HEK293 (cell line): Measurements from ENCODE around the gene DPP6.

ENCODE experiments used
- CTCF ChIA-PET: fragments of 350-600 bp; formaldehyde crosslinking; extraction: SDS; loops from one replicate; lab custom pipeline; 2021; ENCODE audit warnings: antibody characterized with exemption; lab: Yijun Ruan, JAX
- POLR2A ChIA-PET: fragments of 300-600 bp; formaldehyde crosslinking; extraction: SDS; loops from one replicate; lab custom pipeline; 2020; ENCODE audit warnings: antibody characterized with exemption, inconsistent platforms; lab: Yijun Ruan, JAX
- H3K27ac ChIP-seq: fragments of 200-500 bp; sonication (Bioruptor generic); 2 replicates; pipeline ENCODE4 v1.5.1; 2014; ENCODE audit warnings: low read depth, low read length, control low read depth, inconsistent platforms; ENCODE audit errors: extremely low read depth
- H3K36me3 ChIP-seq, 2 experiments: fragments of 200-500 bp in 1 of 2; sonication (Bioruptor generic) in 1 of 2; 1 replicate in 1 of 2; 2 replicates in 1 of 2; pipeline ENCODE4 v1.5.1; 2014 to 2017; ENCODE audit warnings: inconsistent platforms in 2 of 2, low read length in 2 of 2; ENCODE audit not compliant: control insufficient read depth in 2 of 2, insufficient read depth in 1 of 2
- H3K4me1 ChIP-seq: fragments of 200-500 bp; sonication (Bioruptor generic); 2 replicates; pipeline ENCODE4 v1.5.1; 2014; ENCODE audit warnings: mild to moderate bottlenecking, low read length, inconsistent platforms; ENCODE audit not compliant: control insufficient read depth, insufficient read depth
- H3K4me3 ChIP-seq: 2 replicates; pipeline ENCODE4 v1.5.1; 2011; ENCODE audit warnings: low read depth, mild to moderate bottlenecking, control low read depth, low read length, moderate library complexity
- H3K9me3 ChIP-seq: fragments of 200-500 bp; sonication (Bioruptor generic); 2 replicates; pipeline ENCODE4 v1.5.1; 2014; ENCODE audit warnings: low read depth, low read length, inconsistent platforms; ENCODE audit not compliant: control insufficient read depth, insufficient read depth
- OSR2 ChIP-seq: fragments of 450-650 bp; formaldehyde crosslinking; IDR thresholded peaks from 2 replicates; pipeline ENCODE4 v1.5.1; 2016; ENCODE audit warnings: missing biosample characterization, missing genetic modification characterization
- TRIM28 ChIP-seq: IDR thresholded peaks from 2 replicates; pipeline ENCODE4 v1.6.1; 2011; ENCODE audit warnings: low read length, control low read depth, borderline replicate concordance
- WT1 ChIP-seq: fragments of 450-650 bp; formaldehyde crosslinking; IDR thresholded peaks from 2 replicates; pipeline ENCODE4 v1.5.1; 2016; ENCODE audit warnings: missing biosample characterization, missing genetic modification characterization
- ZFP69B ChIP-seq: fragments of 450-650 bp; formaldehyde crosslinking; IDR thresholded peaks from 2 replicates; pipeline ENCODE4 v1.5.1; 2016; ENCODE audit warnings: missing biosample characterization, missing genetic modification characterization
- ZNF133 ChIP-seq: fragments of 450-650 bp; formaldehyde crosslinking; IDR thresholded peaks from 2 replicates; pipeline ENCODE4 v1.5.1; 2016; ENCODE audit warnings: missing biosample characterization, missing genetic modification characterization
- ZNF24 ChIP-seq: fragments of 450-650 bp; formaldehyde crosslinking; IDR thresholded peaks from 2 replicates; pipeline ENCODE4 v1.5.1; 2016; ENCODE audit warnings: missing biosample characterization, missing genetic modification characterization
- ZNF274 ChIP-seq, 2 experiments: fragments of 200-500 bp in 1 of 2; fragments of 450-650 bp in 1 of 2; sonication (Bioruptor generic) in 1 of 2; formaldehyde crosslinking in 1 of 2; IDR thresholded peaks; 2 replicates each; pipeline versions ENCODE4 v1.5.1 to v1.6.1; 2014 to 2016; ENCODE audit warnings: borderline replicate concordance in 1 of 2, inconsistent platforms in 1 of 2, low read length in 1 of 2, missing biosample characterization in 1 of 2, missing genetic modification characterization in 1 of 2
- ZNF335 ChIP-seq: fragments of 450-650 bp; formaldehyde crosslinking; conservative IDR thresholded peaks from 2 replicates; pipeline ENCODE4 v1.5.1; 2016; ENCODE audit warnings: missing biosample characterization, missing genetic modification characterization
- ZNF48 ChIP-seq: fragments of 450-650 bp; formaldehyde crosslinking; IDR thresholded peaks from 2 replicates; pipeline ENCODE4 v1.5.1; 2016; ENCODE audit warnings: missing biosample characterization, missing genetic modification characterization
- ZNF510 ChIP-seq: fragments of 450-650 bp; formaldehyde crosslinking; IDR thresholded peaks from 2 replicates; pipeline ENCODE4 v1.5.1; 2018; ENCODE audit warnings: mild to moderate bottlenecking, missing genetic modification characterization, missing biosample characterization; ENCODE audit not compliant: insufficient replicate concordance
- ZSCAN16 ChIP-seq: fragments of 450-650 bp; formaldehyde crosslinking; IDR thresholded peaks from 2 replicates; pipeline ENCODE4 v1.5.1; 2016; ENCODE audit warnings: missing biosample characterization, missing genetic modification characterization
- TF ChIP-seq, protein P1 (sequence below): fragments of 450-650 bp; formaldehyde crosslinking; IDR thresholded peaks from 2 replicates; pipeline ENCODE4 v1.5.1; 2016; ENCODE audit warnings: missing biosample characterization, missing genetic modification characterization
- TF ChIP-seq, protein P2 (sequence below): fragments of 450-650 bp; formaldehyde crosslinking; IDR thresholded peaks from 2 replicates; pipeline ENCODE4 v1.5.1; 2016; ENCODE audit warnings: missing biosample characterization, missing genetic modification characterization
- TF ChIP-seq, protein P3 (sequence below): fragments of 450-650 bp; formaldehyde crosslinking; IDR thresholded peaks from 2 replicates; pipeline ENCODE4 v1.5.1; 2016; ENCODE audit warnings: missing biosample characterization, missing genetic modification characterization
- TF ChIP-seq, protein P4 (sequence below): fragments of 450-650 bp; formaldehyde crosslinking; IDR thresholded peaks from 2 replicates; pipeline ENCODE4 v1.5.1; 2016; ENCODE audit warnings: missing biosample characterization, missing genetic modification characterization, low read depth
- TF ChIP-seq, protein P5 (sequence below): fragments of 450-650 bp; formaldehyde crosslinking; IDR thresholded peaks from 2 replicates; pipeline ENCODE4; 2016; ENCODE audit warnings: missing biosample characterization, missing genetic modification characterization
- TF ChIP-seq, protein P6 (sequence below): fragments of 450-650 bp; formaldehyde crosslinking; IDR thresholded peaks from 2 replicates; pipeline ENCODE4 v1.5.1; 2016; ENCODE audit warnings: missing biosample characterization, missing genetic modification characterization

DPP6 gene

DNA sequence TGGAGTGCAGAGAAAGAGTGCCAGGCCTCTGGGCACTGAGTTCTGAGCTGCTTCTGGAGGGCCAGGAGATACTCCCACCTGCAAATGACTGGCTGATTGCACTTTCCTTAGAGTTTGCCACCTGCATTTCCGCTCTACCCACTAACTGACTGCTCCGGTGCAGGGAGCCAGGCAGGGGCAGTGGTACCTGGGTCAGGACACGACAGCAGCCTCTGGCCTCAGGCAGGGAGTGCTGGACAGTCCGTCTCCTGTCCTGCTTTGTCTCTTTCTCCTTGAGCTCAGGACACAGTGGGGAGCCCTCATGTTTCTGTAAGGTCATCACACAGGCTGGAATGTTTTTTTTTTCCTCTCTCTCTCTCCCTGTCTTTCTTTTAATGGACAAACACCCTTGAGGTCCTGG, 252.0 kb downstream of the DPP6 start:
- CTCF ChIA-PET, result no interaction called here
- POLR2A ChIA-PET, result no interaction called here

More for the DNA sequence above, 252.0 kb downstream of the DPP6 start:
- H3K4me3 ChIP-seq, result no peak overlapping the region
- no peaks in the 10 kb centered on the region for H3K4me1 ChIP-seq
- no peak overlapping the region for H3K27ac ChIP-seq
- no peak for TF ChIP-seq ZNF24 (tag by site-specific recombination)
- no peak for TF ChIP-seq ZSCAN16
- no peak for TF ChIP-seq WT1 (tag by site-specific recombination)
- TF ChIP-seq TRIM28, result no peak
- TF ChIP-seq, protein P1, sequence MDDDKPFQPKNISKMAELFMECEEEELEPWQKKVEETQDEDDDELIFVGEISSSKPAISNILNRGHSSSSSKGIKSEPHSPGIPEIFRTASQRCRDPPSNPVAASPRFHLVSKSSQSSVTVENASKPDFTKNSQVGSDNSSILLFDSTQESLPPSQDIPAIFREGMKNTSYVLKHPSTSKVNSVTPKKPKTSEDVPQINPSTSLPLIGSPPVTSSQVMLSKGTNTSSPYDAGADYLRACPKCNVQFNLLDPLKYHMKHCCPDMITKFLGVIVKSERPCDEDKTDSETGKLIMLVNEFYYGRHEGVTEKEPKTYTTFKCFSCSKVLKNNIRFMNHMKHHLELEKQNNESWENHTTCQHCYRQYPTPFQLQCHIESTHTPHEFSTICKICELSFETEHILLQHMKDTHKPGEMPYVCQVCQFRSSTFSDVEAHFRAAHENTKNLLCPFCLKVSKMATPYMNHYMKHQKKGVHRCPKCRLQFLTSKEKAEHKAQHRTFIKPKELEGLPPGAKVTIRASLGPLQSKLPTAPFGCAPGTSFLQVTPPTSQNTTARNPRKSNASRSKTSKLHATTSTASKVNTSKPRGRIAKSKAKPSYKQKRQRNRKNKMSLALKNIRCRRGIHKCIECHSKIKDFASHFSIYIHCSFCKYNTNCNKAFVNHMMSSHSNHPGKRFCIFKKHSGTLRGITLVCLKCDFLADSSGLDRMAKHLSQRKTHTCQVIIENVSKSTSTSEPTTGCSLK, result no peak
- TF ChIP-seq, protein P2, sequence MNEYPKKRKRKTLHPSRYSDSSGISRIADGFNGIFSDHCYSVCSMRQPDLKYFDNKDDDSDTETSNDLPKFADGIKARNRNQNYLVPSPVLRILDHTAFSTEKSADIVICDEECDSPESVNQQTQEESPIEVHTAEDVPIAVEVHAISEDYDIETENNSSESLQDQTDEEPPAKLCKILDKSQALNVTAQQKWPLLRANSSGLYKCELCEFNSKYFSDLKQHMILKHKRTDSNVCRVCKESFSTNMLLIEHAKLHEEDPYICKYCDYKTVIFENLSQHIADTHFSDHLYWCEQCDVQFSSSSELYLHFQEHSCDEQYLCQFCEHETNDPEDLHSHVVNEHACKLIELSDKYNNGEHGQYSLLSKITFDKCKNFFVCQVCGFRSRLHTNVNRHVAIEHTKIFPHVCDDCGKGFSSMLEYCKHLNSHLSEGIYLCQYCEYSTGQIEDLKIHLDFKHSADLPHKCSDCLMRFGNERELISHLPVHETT (tag by site-specific recombination), result no peak
- TF ChIP-seq ZNF274 (IDR thresholded peaks at IDR 0.05; ENCODE audit: low read length), result no peak
- no peak for TF ChIP-seq ZNF274 (tag by site-specific recombination; IDR thresholded peaks at IDR 0.05; ENCODE audit: borderline replicate concordance)
- TF ChIP-seq, protein P3, sequence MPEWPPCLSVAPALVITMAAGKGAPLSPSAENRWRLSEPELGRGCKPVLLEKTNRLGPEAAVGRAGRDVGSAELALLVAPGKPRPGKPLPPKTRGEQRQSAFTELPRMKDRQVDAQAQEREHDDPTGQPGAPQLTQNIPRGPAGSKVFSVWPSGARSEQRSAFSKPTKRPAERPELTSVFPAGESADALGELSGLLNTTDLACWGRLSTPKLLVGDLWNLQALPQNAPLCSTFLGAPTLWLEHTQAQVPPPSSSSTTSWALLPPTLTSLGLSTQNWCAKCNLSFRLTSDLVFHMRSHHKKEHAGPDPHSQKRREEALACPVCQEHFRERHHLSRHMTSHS (tag by site-specific recombination), result no peak
- no peak for TF ChIP-seq ZNF133 (tag by site-specific recombination)
- TF ChIP-seq ZFP69B (tag by site-specific recombination), result no peak
- TF ChIP-seq ZNF510, result no peak
- no peak for TF ChIP-seq ZNF335 (tag by site-specific recombination)
- TF ChIP-seq, protein P4, sequence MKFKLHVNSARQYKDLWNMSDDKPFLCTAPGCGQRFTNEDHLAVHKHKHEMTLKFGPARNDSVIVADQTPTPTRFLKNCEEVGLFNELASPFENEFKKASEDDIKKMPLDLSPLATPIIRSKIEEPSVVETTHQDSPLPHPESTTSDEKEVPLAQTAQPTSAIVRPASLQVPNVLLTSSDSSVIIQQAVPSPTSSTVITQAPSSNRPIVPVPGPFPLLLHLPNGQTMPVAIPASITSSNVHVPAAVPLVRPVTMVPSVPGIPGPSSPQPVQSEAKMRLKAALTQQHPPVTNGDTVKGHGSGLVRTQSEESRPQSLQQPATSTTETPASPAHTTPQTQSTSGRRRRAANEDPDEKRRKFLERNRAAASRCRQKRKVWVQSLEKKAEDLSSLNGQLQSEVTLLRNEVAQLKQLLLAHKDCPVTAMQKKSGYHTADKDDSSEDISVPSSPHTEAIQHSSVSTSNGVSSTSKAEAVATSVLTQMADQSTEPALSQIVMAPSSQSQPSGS (tag by site-specific recombination), result no peak
- TF ChIP-seq OSR2 (tag by site-specific recombination), result no peak
- TF ChIP-seq ZNF48 (tag by site-specific recombination), result no peak
- TF ChIP-seq, protein P5, sequence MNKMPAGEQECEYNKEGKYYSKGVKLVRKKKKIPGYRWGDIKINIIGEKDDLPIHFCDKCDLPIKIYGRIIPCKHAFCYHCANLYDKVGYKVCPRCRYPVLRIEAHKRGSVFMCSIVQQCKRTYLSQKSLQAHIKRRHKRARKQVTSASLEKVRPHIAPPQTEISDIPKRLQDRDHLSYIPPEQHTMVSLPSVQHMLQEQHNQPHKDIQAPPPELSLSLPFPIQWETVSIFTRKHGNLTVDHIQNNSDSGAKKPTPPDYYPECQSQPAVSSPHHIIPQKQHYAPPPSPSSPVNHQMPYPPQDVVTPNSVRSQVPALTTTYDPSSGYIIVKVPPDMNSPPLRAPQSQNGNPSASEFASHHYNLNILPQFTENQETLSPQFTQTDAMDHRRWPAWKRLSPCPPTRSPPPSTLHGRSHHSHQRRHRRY (tag by site-specific recombination), result no peak
- TF ChIP-seq, protein P6, sequence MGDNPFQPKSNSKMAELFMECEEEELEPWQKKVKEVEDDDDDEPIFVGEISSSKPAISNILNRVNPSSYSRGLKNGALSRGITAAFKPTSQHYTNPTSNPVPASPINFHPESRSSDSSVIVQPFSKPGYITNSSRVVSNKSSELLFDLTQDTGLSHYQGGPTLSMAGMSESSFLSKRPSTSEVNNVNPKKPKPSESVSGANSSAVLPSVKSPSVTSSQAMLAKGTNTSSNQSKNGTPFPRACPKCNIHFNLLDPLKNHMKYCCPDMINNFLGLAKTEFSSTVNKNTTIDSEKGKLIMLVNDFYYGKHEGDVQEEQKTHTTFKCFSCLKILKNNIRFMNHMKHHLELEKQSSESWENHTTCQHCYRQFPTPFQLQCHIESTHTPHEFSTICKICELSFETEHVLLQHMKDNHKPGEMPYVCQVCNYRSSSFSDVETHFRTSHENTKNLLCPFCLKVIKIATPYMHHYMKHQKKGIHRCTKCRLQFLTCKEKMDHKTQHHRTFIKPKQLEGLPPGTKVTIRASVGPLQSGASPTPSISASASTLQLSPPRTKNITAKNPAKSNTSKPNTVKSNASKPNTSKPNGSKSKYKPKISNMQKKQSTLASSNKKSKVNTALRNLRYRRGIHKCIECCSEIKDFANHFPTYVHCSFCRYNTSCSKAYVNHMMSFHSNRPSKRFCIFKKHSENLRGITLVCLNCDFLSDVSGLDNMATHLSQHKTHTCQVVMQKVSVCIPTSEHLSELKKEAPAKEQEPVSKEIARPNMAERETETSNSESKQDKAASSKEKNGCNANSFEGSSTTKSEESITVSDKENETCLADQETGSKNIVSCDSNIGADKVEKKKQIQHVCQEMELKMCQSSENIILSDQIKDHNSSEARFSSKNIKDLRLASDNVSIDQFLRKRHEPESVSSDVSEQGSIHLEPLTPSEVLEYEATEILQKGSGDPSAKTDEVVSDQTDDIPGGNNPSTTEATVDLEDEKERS (tag by site-specific recombination), result no peak
- TF ChIP-seq, all 188 proteins: peak for 0
- Histone ChIP-seq H3K36me3 (no peaks in the 10 kb centered on the region), H3K9me3 (no peaks in the 10 kb centered on the region)
